ENCODE results near the gene MAS1L. TPM values are rescaled to one million over a fixed set of nuclear protein-coding genes. Genes with fewer than 3 reads are reported as not detected.
"Not testable (repeated sequence)": the region's sequence is repeated elsewhere in the genome, so short reads cannot be mapped to it uniquely, and the experiment has no call there.

MAS1L gene
- total and polyA plus RNA-seq, 2 experiments from 2014 or later, result not detected

GRCh38 chr6:29442719-29443118, 45.0 kb downstream of the MAS1L start:
- H3F3A ChIP-seq (ENCODE audit: insufficient read depth), result no peaks in the 10 kb centered on the region
- H3K4me3 ChIP-seq, result no peak overlapping the region
- H3K27me3 ChIP-seq (replicated peaks; ENCODE audit: insufficient read depth), result no peaks in the 10 kb centered on the region
- H3K9me3 ChIP-seq (ENCODE audit: low read depth), result no peaks in the 10 kb centered on the region
- WGBS, 2 experiments (ENCODE audit: low coverage in 1 of 2, low lambda C conversion rate in 2 of 2, missing lambda C conversion rate in 2 of 2), result 6 to 8% methylated on average over 1 of the region's 1 CpG
- TF ChIP-seq EZH2phosphoT487 (IDR thresholded peaks at IDR 0.05; ENCODE audit: insufficient read depth, low read depth) (no peak), EZH2 (IDR thresholded peaks at IDR 0.05; ENCODE audit: insufficient read depth, poor library complexity, severe bottlenecking) (no peak)
- H2AFZ ChIP-seq, result no peak overlapping the region
- no peaks in the 10 kb centered on the region for H3K4me1 ChIP-seq (ENCODE audit: insufficient read depth)
- no peaks in the 10 kb centered on the region for H3K79me2 ChIP-seq (ENCODE audit: insufficient read depth)
- H3K27ac ChIP-seq, result no peak overlapping the region
- H3K9ac ChIP-seq, result no peak overlapping the region
- H3K9me2 ChIP-seq (ENCODE audit: insufficient read depth), result no peaks in the 10 kb centered on the region
- H4K20me1 ChIP-seq (ENCODE audit: insufficient read depth), result no peaks in the 10 kb centered on the region
- in situ Hi-C loops (cut with MboI), result no loop called here
- DNase-seq, result no peak
- H3K36me3 ChIP-seq (ENCODE audit: low read depth), result no peaks in the 10 kb centered on the region
- no peak overlapping the region for H3K4me2 ChIP-seq (ENCODE audit: unreplicated experiment)

GRCh38 chr6:29439006-29439405, 48.8 kb downstream of the MAS1L start, which contains the start of gene OR10C1:
Gene OR10C1 (plus strand): TSS chr6:29439306. CDS start chr6:29440016, 710 bp downstream.
- Histone ChIP-seq H3K9me2 (ENCODE audit: insufficient read depth) (no peaks in the 10 kb centered on the region), H3K4me1 (ENCODE audit: insufficient read depth) (no peaks in the 10 kb centered on the region), H3K4me3 (no peak within 1 kb of the TSS), H3K9me3 (ENCODE audit: low read depth) (no peaks in the 10 kb centered on the region), H3K27ac (no peak within 1 kb of the TSS), H3K36me3 (ENCODE audit: low read depth) (no peaks in the 10 kb centered on the region), H2AFZ (no peak within 1 kb of the TSS), H3K9ac (no peak within 1 kb of the TSS), H3K79me2 (ENCODE audit: insufficient read depth) (no peaks in the 10 kb centered on the region), H3K4me2 (ENCODE audit: unreplicated experiment) (no peak within 1 kb of the TSS), H4K20me1 (ENCODE audit: insufficient read depth) (no peaks in the 10 kb centered on the region), H3F3A (ENCODE audit: insufficient read depth) (no peaks in the 10 kb centered on the region), H3K27me3 (replicated peaks; ENCODE audit: insufficient read depth) (no peaks in the 10 kb centered on the region)
- DNase-seq, result no peak
- TF ChIP-seq EZH2 (IDR thresholded peaks at IDR 0.05; ENCODE audit: insufficient read depth, poor library complexity, severe bottlenecking) (no peak), EZH2phosphoT487 (IDR thresholded peaks at IDR 0.05; ENCODE audit: insufficient read depth, low read depth) (no peak)
- in situ Hi-C loops (cut with MboI), result no loop called here

- 57 to 68% methylated on average over 18 of the region's 18 CpGs for WGBS, 2 experiments (ENCODE audit: low coverage in 1 of 2, low lambda C conversion rate in 2 of 2, missing lambda C conversion rate in 2 of 2)
- H3F3A ChIP-seq (ENCODE audit: insufficient read depth); H3K27ac ChIP-seq; in situ Hi-C loops (cut with MboI); H3K9ac ChIP-seq; H3K36me3 ChIP-seq (ENCODE audit: low read depth); H3K4me1 ChIP-seq (ENCODE audit: insufficient read depth); H3K4me2 ChIP-seq (ENCODE audit: unreplicated experiment); H3K9me2 ChIP-seq (ENCODE audit: insufficient read depth); H3K27me3 ChIP-seq (replicated peaks; ENCODE audit: insufficient read depth); DNase-seq; H3K79me2 ChIP-seq (ENCODE audit: insufficient read depth); H3K4me3 ChIP-seq; H2AFZ ChIP-seq; H3K9me3 ChIP-seq (ENCODE audit: low read depth); H4K20me1 ChIP-seq (ENCODE audit: insufficient read depth): not testable (repeated sequence)
Observed at GRCh38 chr6:29436730-29437129, 51.0 kb downstream of the MAS1L start.

Other genes starting within 250 kb of the MAS1L start
- not detected in 2 replicates for gene OR14J1, start 186.3 kb downstream of the MAS1L start, total RNA-seq (2014; rRNA removed; shearing (Covaris generic))
- not detected in 2 replicates for gene OR14J1, start 186.3 kb downstream of the MAS1L start, polyA plus RNA-seq (2016; fragmentation: Nextera tagmentation; extraction: Ambion mirVana)
- not detected in 2 replicates for gene OR5V1, start 119.1 kb downstream of the MAS1L start, total RNA-seq (2014; rRNA removed; shearing (Covaris generic))
- gene OR5V1, start 119.1 kb downstream of the MAS1L start, polyA plus RNA-seq (2016; fragmentation: Nextera tagmentation; extraction: Ambion mirVana), result not detected in 2 replicates
- not detected in 2 replicates for gene OR12D3, start 112.7 kb downstream of the MAS1L start, total RNA-seq (2014; rRNA removed; shearing (Covaris generic))
- gene OR12D3, start 112.7 kb downstream of the MAS1L start, polyA plus RNA-seq (2016; fragmentation: Nextera tagmentation; extraction: Ambion mirVana), result not detected in 2 replicates
- gene OR12D2, start 92.3 kb downstream of the MAS1L start, total RNA-seq (2014; rRNA removed; shearing (Covaris generic)), result not detected in 2 replicates
- not detected in 2 replicates for gene OR12D2, start 92.3 kb downstream of the MAS1L start, polyA plus RNA-seq (2016; fragmentation: Nextera tagmentation; extraction: Ambion mirVana)
- not detected in 2 replicates for gene OR12D1, start 73.0 kb downstream of the MAS1L start, total RNA-seq (2014; rRNA removed; shearing (Covaris generic))
- not detected in 2 replicates for gene OR12D1, start 73.0 kb downstream of the MAS1L start, polyA plus RNA-seq (2016; fragmentation: Nextera tagmentation; extraction: Ambion mirVana)
- not detected in 2 replicates for gene OR10C1, start 48.6 kb downstream of the MAS1L start, total RNA-seq (2014; rRNA removed; shearing (Covaris generic))
- gene OR10C1, start 48.6 kb downstream of the MAS1L start, polyA plus RNA-seq (2016; fragmentation: Nextera tagmentation; extraction: Ambion mirVana), result not detected in 2 replicates
- gene OR11A1, start 30.9 kb downstream of the MAS1L start, total RNA-seq (2014; rRNA removed; shearing (Covaris generic)), result not detected in 2 replicates
- gene OR11A1, start 30.9 kb downstream of the MAS1L start, polyA plus RNA-seq (2016; fragmentation: Nextera tagmentation; extraction: Ambion mirVana), result not detected in 2 replicates
- not detected in 2 replicates for gene OR2H1, start 30.8 kb downstream of the MAS1L start, total RNA-seq (2014; rRNA removed; shearing (Covaris generic))
- not detected in 2 replicates for gene OR2H1, start 30.8 kb downstream of the MAS1L start, polyA plus RNA-seq (2016; fragmentation: Nextera tagmentation; extraction: Ambion mirVana)
- not detected in 2 replicates for gene UBD, start 71.8 kb upstream of the MAS1L start, total RNA-seq (2014; rRNA removed; shearing (Covaris generic))
- not detected in 2 replicates for gene UBD, start 71.8 kb upstream of the MAS1L start, polyA plus RNA-seq (2016; fragmentation: Nextera tagmentation; extraction: Ambion mirVana)
- gene OR2H2, start 97.2 kb upstream of the MAS1L start, total RNA-seq (2014; rRNA removed; shearing (Covaris generic)), result not detected in 2 replicates
- not detected in 2 replicates for gene OR2H2, start 97.2 kb upstream of the MAS1L start, polyA plus RNA-seq (2016; fragmentation: Nextera tagmentation; extraction: Ambion mirVana)
- gene GABBR1, start 145.2 kb upstream of the MAS1L start, total RNA-seq (2014; rRNA removed; shearing (Covaris generic)), result 4.6 and 5.3 TPM in 2 replicates
- 5.8 and 6.1 TPM in 2 replicates for gene GABBR1, start 145.2 kb upstream of the MAS1L start, polyA plus RNA-seq (2016; fragmentation: Nextera tagmentation; extraction: Ambion mirVana)
- gene MOG, start 169.1 kb upstream of the MAS1L start, total RNA-seq (2014; rRNA removed; shearing (Covaris generic)), result not detected in 2 replicates
- not detected in 2 replicates for gene MOG, start 169.1 kb upstream of the MAS1L start, polyA plus RNA-seq (2016; fragmentation: Nextera tagmentation; extraction: Ambion mirVana)
- gene ZFP57, start 193.2 kb upstream of the MAS1L start, total RNA-seq (2014; rRNA removed; shearing (Covaris generic)), result not detected in 2 replicates
- gene ZFP57, start 193.2 kb upstream of the MAS1L start, polyA plus RNA-seq (2016; fragmentation: Nextera tagmentation; extraction: Ambion mirVana), result not detected in 2 replicates
- 0.13 and 0.43 TPM in 2 replicates for gene HLA-F, start 235.5 kb upstream of the MAS1L start, total RNA-seq (2014; rRNA removed; shearing (Covaris generic))
- gene HLA-F, start 235.5 kb upstream of the MAS1L start, polyA plus RNA-seq (2016; fragmentation: Nextera tagmentation; extraction: Ambion mirVana), result 0.37 and 0.93 TPM in 2 replicates